HepG2 (cell line): ENCODE results near the gene CYB5B. TPM values are rescaled to one million over a fixed set of nuclear protein-coding genes. Genes with fewer than 3 reads are reported as not detected.
A peak's percentile ranks its signal among the peaks of the same experiment; 100 is the strongest.

Experiments used
- CHD2 ChIP-seq: IDR thresholded peaks from 2 replicates; pipeline ENCODE4 v1.6.1; 2011; ENCODE audit warnings: low read depth, low read length, improper control_type of control experiment
- EHMT2 ChIP-seq: fragments of 200-600 bp; sonication (generic); IDR thresholded peaks from 2 replicates; pipeline ENCODE4 v1.7.0; 2017; ENCODE audit warnings: antibody characterized with exemption, low read depth, low read length, borderline replicate concordance
- ELF4 ChIP-seq: sonication (generic); formaldehyde crosslinking; IDR thresholded peaks from 2 replicates; pipeline ENCODE4 v1.5.0; 2020; ENCODE audit warnings: missing genetic modification reagents, mild to moderate bottlenecking, moderate library complexity, borderline replicate concordance
- ETV5 ChIP-seq: IDR thresholded peaks from 2 replicates; pipeline ENCODE4 v1.6.1; 2018; ENCODE audit warnings: missing biosample characterization, missing genetic modification reagents, inconsistent platforms, borderline replicate concordance
- FOXK2 ChIP-seq: fragments of 450-650 bp; IDR thresholded peaks from 2 replicates; pipeline ENCODE4 v1.6.1; 2016
- HHEX ChIP-seq: IDR thresholded peaks from 2 replicates; pipeline ENCODE4 v1.6.1; 2016; ENCODE audit warnings: control low read depth
- HIVEP1 ChIP-seq: sonication (generic); formaldehyde crosslinking; IDR thresholded peaks from 2 replicates; pipeline ENCODE4 v1.4.0; 2020; ENCODE audit warnings: mild to moderate bottlenecking, missing genetic modification reagents
- NCOA2 ChIP-seq: sonication (generic); formaldehyde crosslinking; IDR thresholded peaks from 2 replicates; pipeline ENCODE4 v1.8.0; 2022; ENCODE audit warnings: inconsistent platforms
- NFE2L2 ChIP-seq: fragments of 150-350 bp; IDR thresholded peaks from 2 replicates; pipeline ENCODE4 v1.6.1; 2014; ENCODE audit warnings: low read length
- SMAD9 ChIP-seq: sonication (generic); formaldehyde crosslinking; IDR thresholded peaks from 2 replicates; pipeline ENCODE4 v1.5.1; 2020; ENCODE audit warnings: mild to moderate bottlenecking, missing genetic modification reagents
- ZBTB8A ChIP-seq: sonication (generic); formaldehyde crosslinking; IDR thresholded peaks from 2 replicates; pipeline ENCODE4 v1.4.0; 2020; ENCODE audit warnings: mild to moderate bottlenecking, low read depth, missing genetic modification reagents, borderline replicate concordance
- ZNF136 ChIP-seq: sonication (generic); formaldehyde crosslinking; IDR thresholded peaks from 2 replicates; pipeline ENCODE4 v1.8.1; 2022; ENCODE audit warnings: low read depth, mild to moderate bottlenecking, moderate library complexity, missing genetic modification reagents
- ZNF333 ChIP-seq: sonication (generic); formaldehyde crosslinking; IDR thresholded peaks from 2 replicates; pipeline ENCODE4 v1.4.0; 2020; ENCODE audit warnings: mild to moderate bottlenecking, missing genetic modification reagents, borderline replicate concordance
- ZNF350 ChIP-seq: sonication (generic); formaldehyde crosslinking; IDR thresholded peaks from 2 replicates; pipeline ENCODE4 v1.4.0; 2020; ENCODE audit warnings: mild to moderate bottlenecking, low read depth, missing genetic modification reagents, borderline replicate concordance
- ZNF460 ChIP-seq: sonication (generic); formaldehyde crosslinking; IDR thresholded peaks from 2 replicates; pipeline ENCODE4 v1.5.1; 2020; ENCODE audit warnings: missing genetic modification reagents, mild to moderate bottlenecking, borderline replicate concordance
- ZNF510 ChIP-seq: sonication (generic); formaldehyde crosslinking; IDR thresholded peaks from 2 replicates; pipeline ENCODE4 v1.4.0; 2020; ENCODE audit warnings: low read depth, mild to moderate bottlenecking, missing genetic modification reagents
- ZNF569 ChIP-seq: sonication (generic); formaldehyde crosslinking; IDR thresholded peaks from 2 replicates; pipeline ENCODE4 v1.5.0; 2020; ENCODE audit warnings: mild to moderate bottlenecking, missing genetic modification reagents, moderate library complexity, borderline replicate concordance
- ZNF781 ChIP-seq: sonication (generic); formaldehyde crosslinking; IDR thresholded peaks from 2 replicates; pipeline ENCODE4 v1.5.1; 2020; ENCODE audit warnings: borderline replicate concordance, mild to moderate bottlenecking, missing genetic modification reagents; ENCODE audit errors: not compliant biosample characterization
- ZNF841 ChIP-seq: sonication (generic); formaldehyde crosslinking; IDR thresholded peaks from 2 replicates; pipeline ENCODE4 v1.8.1; 2023; ENCODE audit warnings: missing genetic modification reagents, borderline replicate concordance
- polyA plus RNA-seq, 8 experiments: library from polyadenylated mRNA; depleted of rRNA in 3 of 8; stranded (reverse) in 7 of 8; unstranded in 1 of 8; fragments of >200 nt; fragmentation: Illumina TruSeq in 4 of 8; extraction: Trizol in 4 of 8; gene quantifications; 2 replicates each; pipeline versions ENCODE4 v1.2.1 to v1.2.3, GENCODE V29; 2011 to 2016; ENCODE audit warnings: low read depth in 4 of 8, missing spikeins in 1 of 8, mixed read lengths in 1 of 8; ENCODE audit not compliant: insufficient read depth in 1 of 8
- total RNA-seq, 5 experiments: library from RNA; depleted of rRNA; stranded (reverse); fragments of >200 nt; fragmentation: Illumina TruSeq; extraction: Trizol; gene quantifications; 2 replicates each; pipeline ENCODE4 v1.2.3, GENCODE V29; 2016; ENCODE audit warnings: low read depth in 1 of 5
- TF ChIP-seq, protein P1 (sequence below): sonication (generic); formaldehyde crosslinking; IDR thresholded peaks from 2 replicates; pipeline ENCODE4 v1.8.1; 2023; ENCODE audit warnings: mild to moderate bottlenecking, missing genetic modification reagents, borderline replicate concordance
- TF ChIP-seq, protein P2 (sequence below): sonication (generic); formaldehyde crosslinking; IDR thresholded peaks from 2 replicates; pipeline ENCODE4 v1.4.0; 2020; ENCODE audit warnings: mild to moderate bottlenecking, missing genetic modification reagents
- TF ChIP-seq, protein P3 (sequence below): sonication (generic); formaldehyde crosslinking; IDR thresholded peaks from 2 replicates; pipeline ENCODE4 v1.4.0; 2020; ENCODE audit warnings: missing genetic modification reagents
- TF ChIP-seq, protein P4 (sequence below): sonication (generic); formaldehyde crosslinking; IDR thresholded peaks from 2 replicates; pipeline ENCODE4 v1.5.1; 2020; ENCODE audit warnings: missing genetic modification reagents, mild to moderate bottlenecking, borderline replicate concordance
- TF ChIP-seq, protein P5 (sequence below): sonication (generic); formaldehyde crosslinking; IDR thresholded peaks from 2 replicates; pipeline ENCODE4 v1.8.0; 2022; ENCODE audit warnings: mild to moderate bottlenecking, missing genetic modification reagents
- TF ChIP-seq, protein P6 (sequence below): sonication (generic); formaldehyde crosslinking; IDR thresholded peaks from 2 replicates; pipeline ENCODE4 v1.4.0; 2020; ENCODE audit warnings: missing genetic modification reagents

Gene CYB5B
- total and polyA plus RNA-seq, 2 of the 13 experiments (the other 11 are each of a cell fraction or from before 2014, with no cell fraction given) = 234 to 432 TPM

DNA sequence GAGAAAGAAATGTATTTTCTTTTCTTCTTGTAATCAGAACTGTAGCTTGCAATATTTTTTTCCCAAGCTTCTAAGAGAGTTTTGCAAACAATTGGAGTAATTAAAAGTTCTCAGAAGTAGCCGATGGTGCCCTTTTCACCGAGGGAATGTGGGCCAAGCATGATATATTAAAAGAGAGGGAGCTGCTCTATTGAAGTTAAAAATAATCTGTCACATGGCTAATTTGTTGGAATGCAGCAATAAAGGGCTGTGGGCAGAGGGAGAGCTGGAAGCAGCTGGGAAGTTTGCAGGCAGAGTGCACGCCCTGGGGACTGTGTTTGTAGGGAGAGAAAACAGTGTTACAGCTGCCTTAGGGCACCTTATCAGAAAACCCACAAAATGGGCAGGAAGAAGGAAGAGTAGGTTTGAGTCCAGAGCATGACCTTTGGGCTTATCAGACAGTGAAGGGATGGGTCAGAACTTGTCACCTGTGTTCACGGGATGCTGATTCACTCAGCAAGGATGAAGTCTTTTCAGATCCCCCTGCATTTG lies 20.1 kb upstream of the CYB5B start (continued):
- TF ChIP-seq NCOA2 (CRISPR knock-in tag) (peak; percentile 88), ZNF841 (no peak), ZNF350 (CRISPR knock-in tag) (no peak), ZBTB8A (no peak), ZNF460 (CRISPR knock-in tag) (no peak), FOXK2 (no peak), SMAD9 (no peak), EHMT2 (no peak), CHD2 (no peak), HHEX (CRISPR knock-in tag) (no peak), ETV5 (peak; percentile 97), NFE2L2 (no peak; the same call in 1 of the 2 replicates), ZNF510 (CRISPR knock-in tag) (no peak), ZNF333 (CRISPR knock-in tag) (no peak), ZNF136 (CRISPR knock-in tag) (no peak; the same call in 1 of the 2 replicates), ELF4 (CRISPR knock-in tag) (0 out of 2 replicates have a peak, but pooled peaks have one; percentile 67), ZNF781 (CRISPR knock-in tag) (no peak), HIVEP1 (CRISPR knock-in tag) (no peak), ZNF569 (CRISPR knock-in tag) (no peak)
- TF ChIP-seq, protein P1, sequence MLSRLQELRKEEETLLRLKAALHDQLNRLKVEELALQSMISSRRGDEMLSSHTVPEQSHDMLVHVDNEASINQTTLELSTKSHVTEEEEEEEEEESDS (CRISPR knock-in tag) = no peak
- TF ChIP-seq, protein P2, sequence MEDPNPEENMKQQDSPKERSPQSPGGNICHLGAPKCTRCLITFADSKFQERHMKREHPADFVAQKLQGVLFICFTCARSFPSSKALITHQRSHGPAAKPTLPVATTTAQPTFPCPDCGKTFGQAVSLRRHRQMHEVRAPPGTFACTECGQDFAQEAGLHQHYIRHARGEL = no peak
- TF ChIP-seq, protein P3, sequence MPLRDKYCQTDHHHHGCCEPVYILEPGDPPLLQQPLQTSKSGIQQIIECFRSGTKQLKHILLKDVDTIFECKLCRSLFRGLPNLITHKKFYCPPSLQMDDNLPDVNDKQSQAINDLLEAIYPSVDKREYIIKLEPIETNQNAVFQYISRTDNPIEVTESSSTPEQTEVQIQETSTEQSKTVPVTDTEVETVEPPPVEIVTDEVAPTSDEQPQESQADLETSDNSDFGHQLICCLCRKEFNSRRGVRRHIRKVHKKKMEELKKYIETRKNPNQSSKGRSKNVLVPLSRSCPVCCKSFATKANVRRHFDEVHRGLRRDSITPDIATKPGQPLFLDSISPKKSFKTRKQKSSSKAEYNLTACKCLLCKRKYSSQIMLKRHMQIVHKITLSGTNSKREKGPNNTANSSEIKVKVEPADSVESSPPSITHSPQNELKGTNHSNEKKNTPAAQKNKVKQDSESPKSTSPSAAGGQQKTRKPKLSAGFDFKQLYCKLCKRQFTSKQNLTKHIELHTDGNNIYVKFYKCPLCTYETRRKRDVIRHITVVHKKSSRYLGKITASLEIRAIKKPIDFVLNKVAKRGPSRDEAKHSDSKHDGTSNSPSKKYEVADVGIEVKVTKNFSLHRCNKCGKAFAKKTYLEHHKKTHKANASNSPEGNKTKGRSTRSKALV (CRISPR knock-in tag) = no peak
- TF ChIP-seq, protein P4, sequence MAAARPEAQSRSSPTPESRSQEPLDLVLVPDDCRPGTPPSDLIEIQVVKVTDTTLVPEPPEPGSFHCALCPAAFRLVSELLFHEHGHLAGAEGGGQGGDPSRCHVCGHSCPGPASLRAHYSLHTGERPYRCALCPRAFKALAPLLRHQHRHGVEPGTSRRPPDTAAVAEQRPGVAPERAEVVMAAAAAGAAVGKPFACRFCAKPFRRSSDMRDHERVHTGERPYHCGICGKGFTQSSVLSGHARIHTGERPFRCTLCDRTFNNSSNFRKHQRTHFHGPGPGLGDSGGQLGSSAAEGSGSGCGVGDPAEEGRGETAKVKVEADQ = peak; percentile 67; the same call in 1 of the 2 replicates
- TF ChIP-seq, protein P5, sequence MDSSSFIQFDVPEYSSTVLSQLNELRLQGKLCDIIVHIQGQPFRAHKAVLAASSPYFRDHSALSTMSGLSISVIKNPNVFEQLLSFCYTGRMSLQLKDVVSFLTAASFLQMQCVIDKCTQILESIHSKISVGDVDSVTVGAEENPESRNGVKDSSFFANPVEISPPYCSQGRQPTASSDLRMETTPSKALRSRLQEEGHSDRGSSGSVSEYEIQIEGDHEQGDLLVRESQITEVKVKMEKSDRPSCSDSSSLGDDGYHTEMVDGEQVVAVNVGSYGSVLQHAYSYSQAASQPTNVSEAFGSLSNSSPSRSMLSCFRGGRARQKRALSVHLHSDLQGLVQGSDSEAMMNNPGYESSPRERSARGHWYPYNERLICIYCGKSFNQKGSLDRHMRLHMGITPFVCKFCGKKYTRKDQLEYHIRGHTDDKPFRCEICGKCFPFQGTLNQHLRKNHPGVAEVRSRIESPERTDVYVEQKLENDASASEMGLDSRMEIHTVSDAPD = peak; percentile 80
- TF ChIP-seq, protein P6, sequence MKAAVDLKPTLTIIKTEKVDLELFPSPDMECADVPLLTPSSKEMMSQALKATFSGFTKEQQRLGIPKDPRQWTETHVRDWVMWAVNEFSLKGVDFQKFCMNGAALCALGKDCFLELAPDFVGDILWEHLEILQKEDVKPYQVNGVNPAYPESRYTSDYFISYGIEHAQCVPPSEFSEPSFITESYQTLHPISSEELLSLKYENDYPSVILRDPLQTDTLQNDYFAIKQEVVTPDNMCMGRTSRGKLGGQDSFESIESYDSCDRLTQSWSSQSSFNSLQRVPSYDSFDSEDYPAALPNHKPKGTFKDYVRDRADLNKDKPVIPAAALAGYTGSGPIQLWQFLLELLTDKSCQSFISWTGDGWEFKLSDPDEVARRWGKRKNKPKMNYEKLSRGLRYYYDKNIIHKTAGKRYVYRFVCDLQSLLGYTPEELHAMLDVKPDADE = no peak
